Subcutaneous adipose tissue (tissue), 4 donors: ENCODE results near the gene CACNA1A. TPM values are rescaled to one million over a fixed set of nuclear protein-coding genes. Genes with fewer than 3 reads are reported as not detected.

Experiments
- CTCF ChIP-seq: fragments of 450-650 bp; IDR thresholded peaks from one replicate; pipeline ENCODE4 v1.5.1; 2016; ENCODE audit warnings: low read depth, mild to moderate bottlenecking, control low read depth, antibody characterized with exemption, moderate library complexity
- total RNA-seq, 4 donors: library from RNA; depleted of rRNA; stranded (reverse); fragments of >200 nt; gene quantifications; one replicate each; pipeline ENCODE4 v1.1.0, GENCODE V29; 2016

CACNA1A gene
- total RNA-seq, 4 donors from 2014 or later = 0.44 to 3.9 (median 1.2) TPM

- no peak for TF ChIP-seq CTCF
These were observed 33.1 kb upstream of the CACNA1A start for GRCh38 chr19:13539332-13539731.

- no peak for TF ChIP-seq CTCF
These were observed 32.4 kb upstream of the CACNA1A start for GRCh38 chr19:13538601-13539253.

GRCh38 chr19:13537454-13537853 is 31.2 kb upstream of the CACNA1A start:
- TF ChIP-seq CTCF = no peak

GRCh38 chr19:13530720-13531119 is 24.4 kb upstream of the CACNA1A start:
- no peak for TF ChIP-seq CTCF

- TF ChIP-seq CTCF = no peak
These were observed 20.3 kb upstream of the CACNA1A start for GRCh38 chr19:13526552-13526951.

- no peak for TF ChIP-seq CTCF
These were observed 14.8 kb upstream of the CACNA1A start for GRCh38 chr19:13521066-13521465.

- no peak for TF ChIP-seq CTCF
These were observed 5.7 kb upstream of the CACNA1A start for GRCh38 chr19:13511947-13512346.
